Activated CD8-positive, alpha-beta T cell treated with anti-CD3 and anti-CD28 coated beads for 36 hours (primary cell): Measurements from ENCODE around the gene SGSH. TPM values are rescaled to one million over a fixed set of nuclear protein-coding genes. Genes with fewer than 3 reads are reported as not detected.

Experiments used
- ATAC-seq: fragments of 200-7000 bp; cut with Tn5 transposase; one replicate; pipeline ENCODE4 v1.10.0; 2021; ENCODE audit warnings: mild to moderate bottlenecking, moderate library complexity
- CTCF ChIA-PET: fragments of 350-600 bp; sonication (Branson Sonifier 250); formaldehyde crosslinking; loops from one replicate; lab custom pipeline; 2021; ENCODE audit warnings: antibody characterized with exemption; lab: Charles Lee
- POLR2A ChIA-PET: fragments of 350-600 bp; sonication (Branson Sonifier 250); formaldehyde crosslinking; loops from one replicate; lab custom pipeline; 2021; ENCODE audit warnings: antibody characterized with exemption; lab: Charles Lee
- DNase-seq: peaks from one replicate; pipeline ENCODE4 v3.0.0-alpha.2; 2020
- H3K27ac Mint-ChIP-seq: one replicate; pipeline ENCODE4 v1.8.0; 2021; ENCODE audit warnings: mild to moderate bottlenecking, mixed read lengths
- H3K27me3 Mint-ChIP-seq: one replicate; pipeline ENCODE4 v1.8.0; 2021; ENCODE audit warnings: mixed read lengths
- H3K36me3 Mint-ChIP-seq: one replicate; pipeline ENCODE4 v1.8.0; 2021; ENCODE audit warnings: low read depth, mixed read lengths
- H3K4me1 Mint-ChIP-seq: one replicate; pipeline ENCODE4 v1.8.0; 2021; ENCODE audit warnings: low read depth, mixed read lengths
- H3K4me3 Mint-ChIP-seq: one replicate; pipeline ENCODE4 v1.8.0; 2021; ENCODE audit warnings: mild to moderate bottlenecking, moderate library complexity, mixed read lengths
- H3K9me3 Mint-ChIP-seq: one replicate; pipeline ENCODE4 v1.8.0; 2021; ENCODE audit warnings: mixed read lengths
- CTCF ChIP-seq: fragments of 200-600 bp; IDR thresholded peaks from one replicate; pipeline ENCODE4 v1.8.0; 2022; ENCODE audit warnings: antibody characterized with exemption, mild to moderate bottlenecking
- intact Hi-C: fragments of 100-400 bp; cut with micrococcal nuclease; formaldehyde crosslinking; loops from one replicate; pipeline ENCODE4 v1.10.0; 2022
- total RNA-seq, 2 experiments: library from RNA; stranded (reverse); gene quantifications; one replicate each; pipeline ENCODE4 v1.2.3, GENCODE V29; 2021

The SGSH gene
- total RNA-seq, 2 experiments from 2014 or later, result 7.8 to 8.3 TPM

GRCh38 chr17:80236911-80237310, 16.8 kb upstream of the SGSH start:
- DNase-seq (no peak), ATAC-seq (no peak)
- Mint-ChIP-seq H3K9me3 (peaks cover 10% of the 10 kb centered on the region), H3K27ac (no peak overlapping the region), H3K27me3 (no peaks in the 10 kb centered on the region), H3K4me1 (no peaks in the 10 kb centered on the region), H3K4me3 (no peak overlapping the region), H3K36me3 (peaks cover 29% of the 10 kb centered on the region)
- ChIA-PET POLR2A (interaction anchor here (0.8 to 1.6 kb wide), 2 partner anchors 9 to 18 kb away, joined by 3 to 4 read pairs; no protein-coding TSS in a partner anchor), CTCF (interaction anchor here (1.6 to 2.0 kb wide), 2 partner anchors 41 to 229 kb away, joined by 4 to 5 read pairs; no protein-coding TSS in a partner anchor)
- no peak for TF ChIP-seq CTCF
- intact Hi-C loops, result no loop called here

DNA sequence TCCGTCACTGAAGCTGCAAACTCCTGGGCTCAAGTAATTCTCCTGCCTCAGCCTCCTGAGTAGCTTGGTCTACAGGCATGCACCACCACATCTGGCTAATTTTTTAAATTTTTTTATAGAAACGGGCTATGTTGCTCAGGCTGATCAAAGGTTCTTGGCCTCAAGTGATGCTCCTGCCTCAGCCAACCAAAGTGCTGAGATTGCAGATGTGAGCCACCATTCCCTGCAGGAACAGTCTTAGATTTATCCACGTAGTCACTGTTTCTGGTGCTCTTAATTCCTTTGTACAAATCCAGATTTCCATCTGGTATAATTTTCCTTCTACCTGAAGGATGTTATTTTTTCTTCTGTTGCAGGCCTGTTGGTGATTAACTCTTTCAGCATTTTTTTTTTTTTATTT, 13.1 kb upstream of the SGSH start:
- Mint-ChIP-seq H3K27me3 (no peaks in the 10 kb centered on the region), H3K4me3 (no peak overlapping the region), H3K36me3 (peaks cover 32% of the 10 kb centered on the region), H3K4me1 (no peaks in the 10 kb centered on the region), H3K27ac (no peak overlapping the region), H3K9me3 (peaks cover 14% of the 10 kb centered on the region)
- no peak for DNase-seq
- intact Hi-C loops, result no loop called here
- no peak for ATAC-seq
- ChIA-PET POLR2A (no interaction called here), CTCF (no interaction called here)
- no peak for TF ChIP-seq CTCF

DNA sequence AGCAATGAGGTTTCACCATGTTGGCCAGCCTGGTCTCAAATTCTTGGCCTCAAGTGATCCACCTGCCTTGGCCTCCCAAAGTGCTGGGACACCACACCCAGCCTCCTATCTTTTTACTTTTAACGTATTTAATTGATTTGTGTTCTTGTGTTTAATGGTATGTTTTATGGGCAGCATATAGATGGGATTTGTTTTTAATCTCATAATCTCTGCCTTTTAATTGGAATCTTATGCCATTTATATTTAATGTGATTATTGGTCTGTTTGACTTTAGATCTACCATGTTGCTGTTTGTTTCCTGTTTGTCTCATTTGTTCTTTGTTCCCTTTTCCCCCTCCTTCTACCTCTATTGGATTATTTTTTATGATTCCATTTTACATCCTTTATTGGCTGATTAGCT, 12.3 kb upstream of the SGSH start:
- Mint-ChIP-seq H3K27me3 (no peaks in the 10 kb centered on the region), H3K4me3 (no peak overlapping the region), H3K36me3 (peaks cover 28% of the 10 kb centered on the region), H3K27ac (no peak overlapping the region), H3K9me3 (peaks cover 14% of the 10 kb centered on the region), H3K4me1 (no peaks in the 10 kb centered on the region)
- ChIA-PET CTCF (interaction anchor here (1.3 kb wide), 1 partner anchor 36 kb away, joined by 3 read pairs; no protein-coding TSS in a partner anchor), POLR2A (no interaction called here)
- intact Hi-C loops, result no loop called here
- ATAC-seq (no peak), DNase-seq (no peak)
- TF ChIP-seq CTCF, result no peak

DNA sequence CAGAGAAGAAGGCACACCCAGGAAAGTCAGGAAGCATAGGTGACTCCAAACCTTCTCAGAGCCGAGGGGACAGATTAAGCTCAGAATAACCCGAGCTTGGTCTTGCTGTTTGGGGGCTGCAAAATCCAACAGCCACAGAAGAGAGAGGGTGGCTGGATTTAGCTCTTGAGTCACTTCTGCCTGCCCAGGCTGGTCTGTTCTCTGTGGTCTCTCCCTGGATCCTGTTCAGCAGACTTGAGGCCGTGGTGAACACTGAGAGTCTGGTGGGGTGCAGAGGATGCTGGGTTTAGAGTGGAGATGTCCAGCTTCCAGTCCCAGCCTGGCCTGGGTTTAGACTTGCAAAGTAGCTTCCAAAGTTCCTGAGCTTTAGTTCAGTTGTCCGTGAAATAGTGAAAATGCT, 8.9 kb upstream of the SGSH start:
- TF ChIP-seq CTCF, result no peak
- Mint-ChIP-seq H3K4me1 (peaks cover 3% of the 10 kb centered on the region), H3K36me3 (peaks cover 22% of the 10 kb centered on the region), H3K27me3 (no peaks in the 10 kb centered on the region), H3K9me3 (peaks cover 11% of the 10 kb centered on the region), H3K27ac (no peak overlapping the region), H3K4me3 (no peak overlapping the region)
- CTCF ChIA-PET, result interaction anchor here (0.6 to 2.3 kb wide), 2 partner anchors 33 to 1651 kb away, joined by 3 to 10 read pairs; no protein-coding TSS in a partner anchor
- intact Hi-C loops, result no loop called here
- ATAC-seq (no peak), DNase-seq (no peak)
- POLR2A ChIA-PET, result interaction anchor here (1.0 kb wide), 1 partner anchor 42 kb away, joined by 4 read pairs; no protein-coding TSS in a partner anchor

- ChIA-PET POLR2A (no interaction called here), CTCF (no interaction called here)
- Mint-ChIP-seq H3K27ac (no peak overlapping the region), H3K27me3 (no peaks in the 10 kb centered on the region), H3K4me3 (no peak overlapping the region), H3K9me3 (peaks cover 11% of the 10 kb centered on the region), H3K4me1 (peaks cover 6% of the 10 kb centered on the region), H3K36me3 (peaks cover 17% of the 10 kb centered on the region)
- intact Hi-C loops, result no loop called here
- ATAC-seq (no peak), DNase-seq (no peak)
- TF ChIP-seq CTCF, result no peak
Measured at GRCh38 chr17:80228477-80228876, 8.3 kb upstream of the SGSH start.
